HG03558 (cell line): ENCODE data around the gene ZBTB7C.

Experiments used
- ATAC-seq: cut with Tn5 transposase; IDR thresholded peaks from one replicate; pipeline ENCODE4 v1.9.1; 2021; ENCODE audit warnings: moderate number of reproducible peaks; ENCODE audit not compliant: unreplicated experiment; ENCODE audit errors: extremely low read depth

Gene ZBTB7C

GRCh38 chr18:48161191-48161910, 247.8 kb downstream of the ZBTB7C start:
- ATAC-seq = no peak

- no peak for ATAC-seq
Measured at GRCh38 chr18:48160622-48161021, 248.6 kb downstream of the ZBTB7C start.

- no peak for ATAC-seq
Measured at GRCh38 chr18:48159816-48160215, 249.4 kb downstream of the ZBTB7C start.

- no peak for ATAC-seq
Measured at GRCh38 chr18:48158721-48159120, 250.5 kb downstream of the ZBTB7C start.

GRCh38 chr18:48157956-48158355, 251.2 kb downstream of the ZBTB7C start:
- ATAC-seq = no peak

GRCh38 chr18:48155856-48156255, 253.3 kb downstream of the ZBTB7C start:
- no peak for ATAC-seq

- ATAC-seq = no peak
Measured at GRCh38 chr18:48154828-48155227, 254.4 kb downstream of the ZBTB7C start.

- no peak for ATAC-seq
Measured at GRCh38 chr18:48153613-48154481, 255.3 kb downstream of the ZBTB7C start.

GRCh38 chr18:48152549-48152948, 256.6 kb downstream of the ZBTB7C start:
- ATAC-seq = no peak

GRCh38 chr18:48151421-48152065, 257.6 kb downstream of the ZBTB7C start:
- ATAC-seq = no peak

GRCh38 chr18:48149020-48149685, 260.0 kb downstream of the ZBTB7C start:
- no peak for ATAC-seq

- ATAC-seq = no peak
Measured at GRCh38 chr18:48142994-48143393, 266.2 kb downstream of the ZBTB7C start.

- ATAC-seq = no peak
Measured at GRCh38 chr18:48142353-48142752, 266.8 kb downstream of the ZBTB7C start.

GRCh38 chr18:48140731-48141130, 268.5 kb downstream of the ZBTB7C start:
- no peak for ATAC-seq

GRCh38 chr18:48139431-48140347, 269.5 kb downstream of the ZBTB7C start:
- no peak for ATAC-seq

- ATAC-seq = no peak
Measured at GRCh38 chr18:48138660-48139430, 270.3 kb downstream of the ZBTB7C start.

GRCh38 chr18:48138210-48138609, 271.0 kb downstream of the ZBTB7C start:
- no peak for ATAC-seq

GRCh38 chr18:48137374-48138081, 271.7 kb downstream of the ZBTB7C start:
- ATAC-seq = no peak
